Measurements from ENCODE around the gene RBM47. TPM values are rescaled to one million over a fixed set of nuclear protein-coding genes. Genes with fewer than 3 reads are reported as not detected.

RBM47 gene
- total and polyA plus RNA-seq, 9 of the 15 experiments (the other 6 are each of a cell fraction or from before 2014, with no cell fraction given), result 1.4 to 6.4 (median 3.3) TPM

- TF ChIP-seq E4F1 (CRISPR knock-in tag; IDR thresholded peaks at IDR 0.05; ENCODE audit: borderline replicate concordance), result no peak
- TF ChIP-seq RBM39 (optimal IDR thresholded peaks at IDR 0.05; ENCODE audit: low read depth, low read length), result no peak
- TF ChIP-seq HMBOX1 (IDR thresholded peaks at IDR 0.05), result peak; percentile 96
- peak; percentile 28; the same call in 1 of the 2 replicates for TF ChIP-seq CHD2 (IDR thresholded peaks at IDR 0.05; ENCODE audit: low read depth, low read length)
- no peak for TF ChIP-seq KLF16 (IDR thresholded peaks at IDR 0.05)
- no peak for TF ChIP-seq NR1H2 (CRISPR knock-in tag; IDR thresholded peaks at IDR 0.05)
- TF ChIP-seq SRF (CRISPR knock-in tag; IDR thresholded peaks at IDR 0.05), result peak in 1 of 2 experiments; percentile 83; a peak in 2 of 4 replicates
- TF ChIP-seq ZC3H4 (CRISPR knock-in tag; IDR thresholded peaks at IDR 0.05; ENCODE audit: borderline replicate concordance), result no peak
- TF ChIP-seq ID3 (CRISPR knock-in tag; IDR thresholded peaks at IDR 0.05), result no peak
- TF ChIP-seq ID3 (tag; IDR thresholded peaks at IDR 0.05), result no peak
- TF ChIP-seq ZKSCAN8 (CRISPR knock-in tag; IDR thresholded peaks at IDR 0.05), result no peak
- TF ChIP-seq TCF7L2 (IDR thresholded peaks at IDR 0.05; ENCODE audit: low read depth, low read length), result no peak
- TF ChIP-seq ZNF449 (CRISPR knock-in tag; IDR thresholded peaks at IDR 0.05), result no peak
- no peak for TF ChIP-seq U2AF2 (optimal IDR thresholded peaks at IDR 0.05; ENCODE audit: low read depth, low read length)
- TF ChIP-seq MEF2D (tag; conservative IDR thresholded peaks at IDR 0.05; ENCODE audit: low read depth), result no peak
- TF ChIP-seq CC2D1A (IDR thresholded peaks at IDR 0.05), result 0 out of 2 replicates have a peak, but pooled peaks have one; percentile 40
- TF ChIP-seq XRCC5 (IDR thresholded peaks at IDR 0.05; ENCODE audit: low read depth, low read length), result peak; percentile 47
- TF ChIP-seq ZZZ3 (IDR thresholded peaks at IDR 0.05), result no peak
- TF ChIP-seq PHF21A (IDR thresholded peaks at IDR 0.05; ENCODE audit: borderline replicate concordance, low read depth), result no peak
- TF ChIP-seq SMARCE1 (IDR thresholded peaks at IDR 0.05), result peak; percentile 46; the same call in 1 of the 2 replicates
- no peak for TF ChIP-seq MAFG (tag; conservative IDR thresholded peaks at IDR 0.05)
- TF ChIP-seq HDAC2 (IDR thresholded peaks at IDR 0.05), result peak; percentile 95
- no peak for TF ChIP-seq DIDO1 (tag; IDR thresholded peaks at IDR 0.05; ENCODE audit: low read depth)
- no peak for TF ChIP-seq NR4A1 (CRISPR knock-in tag; IDR thresholded peaks at IDR 0.05)
- no peak for TF ChIP-seq NR4A1 (tag; IDR thresholded peaks at IDR 0.05)
Observed at GRCh38 chr4:40515398-40516293, 114.0 kb downstream of the RBM47 start (continued).
